Endothelial cell of umbilical vein (primary cell): ENCODE results near the gene PRDM16.

ENCODE experiments used
- EZH2 ChIP-seq: IDR thresholded peaks from 2 replicates; pipeline ENCODE4 v1.6.1; 2012; ENCODE audit warnings: borderline replicate concordance, low read depth, mild to moderate bottlenecking, moderate library complexity, low read length, inconsistent platforms; ENCODE audit not compliant: severe bottlenecking
- FOS ChIP-seq: IDR thresholded peaks from 2 replicates; pipeline ENCODE4 v1.6.1; 2011; ENCODE audit warnings: mild to moderate bottlenecking, low read length, moderate library complexity, borderline replicate concordance; ENCODE audit not compliant: insufficient read depth
- GATA2 ChIP-seq: IDR thresholded peaks from 2 replicates; pipeline ENCODE4 v1.7.0; 2011; ENCODE audit warnings: low read depth, mild to moderate bottlenecking, moderate library complexity, mixed read lengths, low read length; ENCODE audit not compliant: insufficient read length, insufficient read depth
- JUN ChIP-seq: IDR thresholded peaks from 2 replicates; pipeline ENCODE4 v1.6.1; 2011; ENCODE audit warnings: borderline replicate concordance, low read depth; ENCODE audit not compliant: insufficient read length, insufficient read depth
- MYC ChIP-seq: IDR thresholded peaks from one replicate; pipeline ENCODE4 v1.6.1; 2011; ENCODE audit warnings: mild to moderate bottlenecking, low read depth, low read length
- POLR2A ChIP-seq: IDR thresholded peaks from 2 replicates; pipeline ENCODE4 v1.6.1; 2012; ENCODE audit warnings: low read depth, mild to moderate bottlenecking, control low read depth, low read length
- POLR2AphosphoS5 ChIP-seq: IDR thresholded peaks from 2 replicates; pipeline ENCODE4 v1.6.1; 2012; ENCODE audit warnings: low read depth, mild to moderate bottlenecking, control low read depth, low read length, moderate library complexity; ENCODE audit not compliant: insufficient read depth
- TF ChIP-seq, protein P1 (sequence below), 2 donors: IDR thresholded peaks; 1 replicate in 1 of 2; 2 replicates in 1 of 2; pipeline ENCODE4 v1.5.1; 2011; ENCODE audit warnings: low read length in 2 of 2, mild to moderate bottlenecking in 2 of 2, moderate library complexity in 2 of 2, control low read depth in 1 of 2, inconsistent platforms in 1 of 2, low read depth in 1 of 2; ENCODE audit not compliant: insufficient read depth in 1 of 2; ENCODE audit errors: extremely low read depth in 1 of 2
- TF ChIP-seq, protein P2 (sequence below): IDR thresholded peaks from 2 replicates; pipeline ENCODE4 v1.6.1; 2011; ENCODE audit not compliant: insufficient read depth, insufficient read length

DNA sequence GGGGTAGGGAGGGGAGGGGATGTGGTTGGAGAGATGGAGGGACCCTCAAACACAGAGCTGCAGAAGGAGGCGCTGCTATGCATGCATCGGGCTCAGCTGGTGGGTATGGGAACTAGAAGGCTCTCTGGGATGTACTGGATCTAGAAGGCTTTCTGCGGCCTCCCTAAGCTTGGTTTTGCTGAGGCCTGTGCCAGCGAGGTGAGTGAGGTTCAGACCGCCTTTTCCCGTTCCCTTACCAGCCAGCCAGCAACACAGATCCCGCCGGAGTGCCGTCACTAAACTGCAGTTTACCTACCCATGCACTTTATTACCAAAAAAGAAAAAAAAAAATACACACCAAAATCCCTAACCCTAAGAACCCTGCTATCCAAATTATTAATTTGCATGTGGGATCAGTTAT, 180.2 kb downstream of the PRDM16 start:
- TF ChIP-seq, protein P1, sequence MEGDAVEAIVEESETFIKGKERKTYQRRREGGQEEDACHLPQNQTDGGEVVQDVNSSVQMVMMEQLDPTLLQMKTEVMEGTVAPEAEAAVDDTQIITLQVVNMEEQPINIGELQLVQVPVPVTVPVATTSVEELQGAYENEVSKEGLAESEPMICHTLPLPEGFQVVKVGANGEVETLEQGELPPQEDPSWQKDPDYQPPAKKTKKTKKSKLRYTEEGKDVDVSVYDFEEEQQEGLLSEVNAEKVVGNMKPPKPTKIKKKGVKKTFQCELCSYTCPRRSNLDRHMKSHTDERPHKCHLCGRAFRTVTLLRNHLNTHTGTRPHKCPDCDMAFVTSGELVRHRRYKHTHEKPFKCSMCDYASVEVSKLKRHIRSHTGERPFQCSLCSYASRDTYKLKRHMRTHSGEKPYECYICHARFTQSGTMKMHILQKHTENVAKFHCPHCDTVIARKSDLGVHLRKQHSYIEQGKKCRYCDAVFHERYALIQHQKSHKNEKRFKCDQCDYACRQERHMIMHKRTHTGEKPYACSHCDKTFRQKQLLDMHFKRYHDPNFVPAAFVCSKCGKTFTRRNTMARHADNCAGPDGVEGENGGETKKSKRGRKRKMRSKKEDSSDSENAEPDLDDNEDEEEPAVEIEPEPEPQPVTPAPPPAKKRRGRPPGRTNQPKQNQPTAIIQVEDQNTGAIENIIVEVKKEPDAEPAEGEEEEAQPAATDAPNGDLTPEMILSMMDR (IDR thresholded peaks at IDR 0.05; ENCODE audit: extremely low read depth in 1 of 2, insufficient read depth in 1 of 2, low read depth in 1 of 2, low read length in 2 of 2): no peak
- TF ChIP-seq MYC (no peak), EZH2 (no peak), POLR2A (no peak), POLR2AphosphoS5 (no peak), FOS (no peak), JUN (no peak), GATA2 (no peak)
- TF ChIP-seq, protein P2, sequence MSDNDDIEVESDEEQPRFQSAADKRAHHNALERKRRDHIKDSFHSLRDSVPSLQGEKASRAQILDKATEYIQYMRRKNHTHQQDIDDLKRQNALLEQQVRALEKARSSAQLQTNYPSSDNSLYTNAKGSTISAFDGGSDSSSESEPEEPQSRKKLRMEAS: no peak
